HG03575 (cell line): ENCODE data around the gene MEX3B.
"Not testable (repeated sequence)": the region's sequence is repeated elsewhere in the genome, so short reads cannot be mapped to it uniquely, and the experiment has no call there.

Experiments
- ATAC-seq: cut with Tn5 transposase; IDR thresholded peaks from one replicate; pipeline ENCODE4 v1.9.1; 2021; ENCODE audit not compliant: unreplicated experiment, insufficient number of reproducible peaks, low FRiP score; ENCODE audit errors: extremely low read depth

MEX3B gene

DNA sequence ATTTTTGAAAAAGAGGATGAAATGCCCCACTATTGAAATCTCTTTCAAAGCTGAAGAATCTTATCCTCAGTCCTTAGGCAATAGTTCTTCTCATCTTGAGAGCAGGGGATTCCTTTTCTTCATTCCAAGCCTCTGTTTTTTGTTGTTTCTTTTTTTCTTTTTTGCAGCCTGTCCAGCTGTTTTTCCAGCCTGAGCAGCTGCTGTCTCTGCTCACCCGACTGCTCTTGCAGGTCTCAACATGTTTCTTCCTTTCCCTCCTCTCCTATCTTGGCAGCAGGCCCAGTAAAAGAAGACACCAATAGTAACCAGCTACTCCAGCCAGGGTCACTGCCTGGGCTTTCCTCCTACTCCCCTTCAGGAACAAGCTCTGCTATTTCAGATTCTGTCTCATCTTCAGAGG lies 23.8 kb downstream of the MEX3B start:
- no peak for ATAC-seq

DNA sequence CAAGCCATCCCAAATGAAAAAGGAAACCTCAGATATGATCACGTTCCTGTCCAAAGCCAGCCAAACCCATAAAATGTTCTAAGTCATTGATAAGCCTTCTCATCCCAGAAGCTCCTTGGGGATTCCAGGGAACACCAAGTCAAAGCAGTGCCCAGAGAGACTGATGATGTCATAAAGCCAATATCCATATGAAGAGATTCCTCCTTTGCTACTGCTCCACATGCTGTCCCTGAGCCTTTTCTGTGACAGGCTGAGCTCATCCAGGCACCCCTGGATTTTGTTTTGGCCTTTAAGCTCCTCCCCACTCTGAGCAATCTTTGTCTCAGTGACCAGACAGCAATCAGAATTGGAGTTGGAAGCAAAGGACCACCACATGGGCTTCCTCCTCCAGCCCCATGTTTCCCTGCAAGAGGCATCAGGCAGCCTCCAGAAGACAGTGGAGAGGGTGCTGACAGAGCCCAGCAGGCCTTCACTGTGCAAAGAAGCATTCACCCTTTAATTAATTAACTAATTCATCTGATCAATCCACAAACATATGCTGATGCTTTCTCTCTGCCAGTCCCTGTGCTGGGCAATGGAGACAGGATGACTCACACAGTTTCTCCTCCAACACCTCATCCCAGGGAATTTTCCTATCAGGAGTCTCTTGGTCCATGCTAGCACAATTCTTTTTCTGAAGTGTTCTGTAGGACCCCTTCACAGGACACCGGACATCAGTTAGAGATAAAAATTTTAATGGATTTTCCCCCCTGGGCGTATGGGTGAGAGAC lies 25.0 kb downstream of the MEX3B start:
- ATAC-seq, result no peak

DNA sequence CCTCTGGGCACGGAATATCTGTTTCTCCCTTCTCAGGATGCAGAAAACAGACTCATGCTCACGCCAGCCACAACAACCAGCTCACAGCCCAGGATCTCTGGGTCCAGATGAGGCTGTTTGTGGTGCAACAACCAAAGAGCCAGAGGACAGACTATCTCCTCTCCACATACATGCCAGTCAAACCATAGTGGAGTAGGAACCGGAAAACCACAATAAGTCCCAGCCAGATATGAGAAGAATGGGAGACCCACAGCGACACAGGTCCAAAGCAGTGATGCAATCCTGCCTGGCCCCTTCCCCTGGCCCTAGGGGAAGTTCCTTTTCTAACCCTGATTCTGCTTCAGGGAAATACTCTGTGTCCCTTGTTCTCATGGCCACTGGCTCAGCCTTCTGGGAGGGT lies 27.6 kb downstream of the MEX3B start:
- no peak for ATAC-seq

DNA sequence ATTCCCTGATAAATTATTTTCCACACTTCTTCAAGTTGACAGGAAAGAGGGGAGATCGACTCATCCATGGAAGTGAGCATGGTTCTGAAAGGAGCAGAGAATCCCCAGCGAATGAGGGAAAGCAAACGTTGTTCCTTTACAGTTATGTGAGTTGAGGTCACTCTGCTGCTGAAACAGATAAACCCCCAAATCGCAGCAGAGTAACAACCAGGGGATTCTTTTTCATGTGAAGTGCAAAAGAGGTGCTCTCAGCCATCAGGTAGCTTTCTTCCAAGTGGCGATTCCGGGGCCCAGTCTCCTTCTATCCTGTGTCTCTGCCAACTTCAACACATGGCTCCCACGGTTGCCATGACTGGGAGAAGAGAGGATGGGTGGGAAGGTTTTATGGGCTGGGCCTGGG lies 28.2 kb downstream of the MEX3B start:
- ATAC-seq, result no peak

DNA sequence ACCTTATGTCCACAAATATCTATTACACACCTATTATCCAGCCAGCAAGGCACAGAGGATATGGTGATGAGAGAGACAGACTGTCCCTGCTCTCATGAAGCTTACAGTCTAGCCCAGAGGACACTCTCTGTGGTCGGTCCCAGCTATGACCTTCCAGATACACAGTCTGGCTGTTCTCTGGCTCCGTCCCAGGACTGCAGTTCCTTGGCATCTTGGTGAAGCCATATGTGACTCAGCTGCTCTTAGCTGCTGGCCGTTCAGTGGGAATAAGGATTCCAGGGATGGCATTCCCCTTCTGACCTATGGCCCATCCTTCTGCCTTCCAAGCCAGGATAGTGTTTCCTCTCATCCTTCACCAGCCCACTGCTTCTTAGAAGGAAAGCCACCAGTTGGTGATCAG lies 30.8 kb downstream of the MEX3B start:
- no peak for ATAC-seq

- ATAC-seq, result no peak
Observed at GRCh38 chr15:82012908-82013307, 32.9 kb downstream of the MEX3B start.

DNA sequence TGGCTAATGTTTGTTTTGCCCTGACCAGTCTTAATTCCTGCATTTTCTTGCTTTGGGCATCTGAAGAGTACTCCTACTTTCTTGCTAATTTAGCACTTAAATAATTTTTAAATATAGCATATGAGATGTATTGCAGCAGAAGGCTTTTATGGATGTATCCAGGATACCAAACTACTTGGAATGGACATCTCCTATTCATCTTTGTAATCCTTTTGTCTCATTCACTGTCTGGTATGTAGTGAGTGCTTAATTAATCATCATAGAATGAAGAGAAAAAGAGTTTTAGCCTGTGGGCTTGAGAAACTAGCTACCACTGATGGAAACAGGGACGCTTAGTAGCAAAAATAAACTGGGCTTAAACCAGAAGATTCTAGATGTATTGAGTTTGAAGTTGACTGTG lies 40.6 kb downstream of the MEX3B start:
- no peak for ATAC-seq

GRCh38 chr15:82003916-82004315 lies 41.9 kb downstream of the MEX3B start:
- ATAC-seq, result no peak

DNA sequence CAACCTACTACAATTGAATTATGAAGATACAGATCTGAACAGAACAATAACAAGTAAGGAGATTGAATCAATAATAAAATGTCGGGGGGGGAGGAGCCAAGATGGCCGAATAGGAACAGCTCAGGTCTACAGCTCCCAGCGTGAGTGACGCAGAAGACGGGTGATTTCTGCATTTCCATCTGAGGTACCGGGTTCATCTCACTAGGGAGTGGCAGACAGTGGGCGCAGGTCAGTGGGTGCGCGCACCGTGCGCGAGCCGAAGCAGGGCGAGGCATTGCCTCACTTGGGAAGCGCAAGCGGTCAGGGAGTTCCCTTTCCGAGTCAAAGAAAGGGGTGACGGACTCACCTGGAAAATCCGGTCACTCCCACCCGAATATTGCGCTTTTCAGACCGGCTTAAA lies 50.7 kb downstream of the MEX3B start:
- ATAC-seq, result not testable (repeated sequence)

GRCh38 chr15:81992523-81992922 lies 53.3 kb downstream of the MEX3B start:
- no peak for ATAC-seq
